ENCODE results near the gene MAT2A. TPM values are rescaled to one million over a fixed set of nuclear protein-coding genes. Genes with fewer than 3 reads are reported as not detected.

The MAT2A gene
- total RNA-seq, 4 donors from 2014 or later: 66.2 to 185 (median 142) TPM

DNA sequence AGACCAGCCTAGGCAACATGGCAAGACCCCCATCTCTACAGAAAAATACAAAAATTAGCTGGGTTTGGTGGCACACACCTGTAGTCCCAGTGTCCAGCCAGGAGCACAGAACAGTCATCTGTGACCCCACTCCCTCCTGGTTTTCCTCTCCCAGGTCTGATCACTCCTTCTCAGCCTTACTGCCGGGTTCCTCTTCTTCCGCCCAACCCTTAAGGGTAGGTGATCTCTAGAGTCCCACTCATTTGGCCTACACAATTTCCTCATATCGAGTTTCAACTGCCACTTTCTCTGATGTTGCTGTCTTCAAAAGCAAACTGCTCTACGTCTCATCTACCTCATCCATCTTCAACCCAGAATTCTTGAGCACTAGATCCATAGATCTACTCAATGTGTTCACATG lies 13.4 kb upstream of the MAT2A start:
- peaks cover 17 to 31% (median 20%) of the 10 kb centered on the region in 4 donors for H3K4me1 ChIP-seq
- H3K27me3 ChIP-seq: no peaks in the 10 kb centered on the region
- no peak overlapping the region for H3K4me3 ChIP-seq
- in situ Hi-C loops (cut with MboI; ENCODE audit: low pct_ligation_motif_present in 1 of 4, low pct_unique_long_range_greater_than_20kb in 1 of 4, low sequenced_read_pairs in 3 of 4): no loop called here
- WGBS, 2 donors (ENCODE audit: low coverage in 1 of 2): 79 to 87% methylated on average over 2 to 4 of the region's 4 CpGs
- intact Hi-C loops (cut with DNase I; ENCODE audit: low total_unique reads): no loop called here
- TF ChIP-seq EP300 (IDR thresholded peaks at IDR 0.05; ENCODE audit: low read depth): no peak
- TF ChIP-seq, protein P1, sequence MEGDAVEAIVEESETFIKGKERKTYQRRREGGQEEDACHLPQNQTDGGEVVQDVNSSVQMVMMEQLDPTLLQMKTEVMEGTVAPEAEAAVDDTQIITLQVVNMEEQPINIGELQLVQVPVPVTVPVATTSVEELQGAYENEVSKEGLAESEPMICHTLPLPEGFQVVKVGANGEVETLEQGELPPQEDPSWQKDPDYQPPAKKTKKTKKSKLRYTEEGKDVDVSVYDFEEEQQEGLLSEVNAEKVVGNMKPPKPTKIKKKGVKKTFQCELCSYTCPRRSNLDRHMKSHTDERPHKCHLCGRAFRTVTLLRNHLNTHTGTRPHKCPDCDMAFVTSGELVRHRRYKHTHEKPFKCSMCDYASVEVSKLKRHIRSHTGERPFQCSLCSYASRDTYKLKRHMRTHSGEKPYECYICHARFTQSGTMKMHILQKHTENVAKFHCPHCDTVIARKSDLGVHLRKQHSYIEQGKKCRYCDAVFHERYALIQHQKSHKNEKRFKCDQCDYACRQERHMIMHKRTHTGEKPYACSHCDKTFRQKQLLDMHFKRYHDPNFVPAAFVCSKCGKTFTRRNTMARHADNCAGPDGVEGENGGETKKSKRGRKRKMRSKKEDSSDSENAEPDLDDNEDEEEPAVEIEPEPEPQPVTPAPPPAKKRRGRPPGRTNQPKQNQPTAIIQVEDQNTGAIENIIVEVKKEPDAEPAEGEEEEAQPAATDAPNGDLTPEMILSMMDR (IDR thresholded peaks at IDR 0.05): no peak
- no peak for TF ChIP-seq POLR2A (IDR thresholded peaks at IDR 0.05)
- no peak for TF ChIP-seq POLR2AphosphoS5 (IDR thresholded peaks at IDR 0.05)
- H3K36me3 ChIP-seq: no peaks in the 10 kb centered on the region
- peak overlapping the region in 3 of 4 donors; percentile 23 to 78 (median 65) for H3K27ac ChIP-seq
- H3K9me3 ChIP-seq: no peaks in the 10 kb centered on the region
- DNase-seq: no peak

DNA sequence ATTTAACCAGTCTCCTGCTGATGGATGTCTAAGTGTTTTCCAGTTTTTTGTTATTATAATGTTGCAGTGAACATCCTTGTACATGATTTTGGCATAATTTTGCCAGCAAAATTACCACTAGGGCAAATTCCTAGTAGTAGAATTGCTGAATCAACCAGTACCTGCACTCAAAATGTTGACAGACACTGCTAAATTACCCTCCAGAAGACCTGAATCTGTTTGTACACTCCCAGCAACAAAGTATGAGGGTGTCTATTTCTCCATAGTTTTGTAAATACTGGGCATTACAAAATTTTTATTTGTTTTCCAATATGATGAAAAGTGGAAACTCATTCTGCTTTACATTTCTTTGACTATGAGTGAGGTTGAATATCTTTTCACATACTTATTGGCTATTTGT lies 11.2 kb upstream of the MAT2A start:
- intact Hi-C loops (cut with DNase I; ENCODE audit: low total_unique reads): no loop called here
- TF ChIP-seq POLR2A (IDR thresholded peaks at IDR 0.05): no peak

GRCh38 chr2:85528355-85528754 lies 10.6 kb upstream of the MAT2A start:
- Histone ChIP-seq H3K27me3 (no peaks in the 10 kb centered on the region), H3K4me1 (peaks cover 10 to 26% (median 17%) of the 10 kb centered on the region in 4 donors), H3K9me3 (no peaks in the 10 kb centered on the region), H3K36me3 (no peaks in the 10 kb centered on the region), H3K4me3 (no peak overlapping the region), H3K27ac (no peak overlapping the region)
- 98% methylated on average over 2 of the region's 2 CpGs; no CpG with 5 or more reads in 1 of the 2 donors for WGBS, 2 donors (ENCODE audit: low coverage in 1 of 2)
- intact Hi-C loops (cut with DNase I; ENCODE audit: low total_unique reads) (no loop called here), in situ Hi-C loops (cut with MboI; ENCODE audit: low pct_ligation_motif_present in 1 of 4, low pct_unique_long_range_greater_than_20kb in 1 of 4, low sequenced_read_pairs in 3 of 4) (no loop called here)
- DNase-seq: no peak
- TF ChIP-seq POLR2A (IDR thresholded peaks at IDR 0.05) (no peak), POLR2AphosphoS5 (IDR thresholded peaks at IDR 0.05) (no peak), EP300 (IDR thresholded peaks at IDR 0.05; ENCODE audit: low read depth) (no peak)

More for the DNA sequence above, 11.2 kb upstream of the MAT2A start:
- Histone ChIP-seq H3K36me3 (no peaks in the 10 kb centered on the region), H3K27ac (no peak overlapping the region), H3K4me1 (peaks cover 13 to 32% (median 20%) of the 10 kb centered on the region in 4 donors), H3K27me3 (no peaks in the 10 kb centered on the region), H3K9me3 (no peaks in the 10 kb centered on the region), H3K4me3 (no peak overlapping the region)
- in situ Hi-C loops (cut with MboI; ENCODE audit: low pct_ligation_motif_present in 1 of 4, low pct_unique_long_range_greater_than_20kb in 1 of 4, low sequenced_read_pairs in 3 of 4): no loop called here
- no peak for DNase-seq

DNA sequence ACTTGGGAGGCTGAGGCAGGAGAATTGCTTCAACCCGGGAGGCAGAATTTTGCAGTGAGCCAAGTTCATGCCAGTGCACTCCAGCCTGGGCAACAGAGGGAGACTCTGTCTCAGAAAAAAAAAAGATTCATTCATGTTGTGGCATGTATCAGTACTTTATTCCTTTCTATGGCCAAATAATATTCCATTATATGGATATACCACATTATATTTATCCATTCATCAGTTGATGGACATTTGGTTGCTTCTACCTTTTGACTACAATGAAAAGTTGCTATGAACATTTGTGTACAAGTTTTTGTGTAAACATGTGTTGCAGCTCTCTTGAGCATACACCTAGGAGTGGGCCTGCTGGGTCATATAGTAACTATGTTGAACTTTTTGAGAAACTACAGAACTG lies 9.2 kb upstream of the MAT2A start:
- no peaks in the 10 kb centered on the region for H3K27me3 ChIP-seq
- H3K36me3 ChIP-seq: no peaks in the 10 kb centered on the region
- no peaks in the 10 kb centered on the region for H3K9me3 ChIP-seq
- in situ Hi-C loops (cut with MboI; ENCODE audit: low pct_ligation_motif_present in 1 of 4, low pct_unique_long_range_greater_than_20kb in 1 of 4, low sequenced_read_pairs in 3 of 4): no loop called here
- no peak overlapping the region for H3K27ac ChIP-seq
- H3K4me3 ChIP-seq: no peak overlapping the region
- TF ChIP-seq EP300 (IDR thresholded peaks at IDR 0.05; ENCODE audit: low read depth) (no peak), POLR2AphosphoS5 (IDR thresholded peaks at IDR 0.05) (no peak), POLR2A (IDR thresholded peaks at IDR 0.05) (no peak)
- TF ChIP-seq, protein P1 (IDR thresholded peaks at IDR 0.05): no peak
- intact Hi-C loops (cut with DNase I; ENCODE audit: low total_unique reads): no loop called here
- no peak for DNase-seq
- 83 to 91% methylated on average over 1 of the region's 1 CpG for WGBS, 2 donors (ENCODE audit: low coverage in 1 of 2)
- peaks cover 3 to 22% (median 5%) of the 10 kb centered on the region in 4 donors for H3K4me1 ChIP-seq

DNA sequence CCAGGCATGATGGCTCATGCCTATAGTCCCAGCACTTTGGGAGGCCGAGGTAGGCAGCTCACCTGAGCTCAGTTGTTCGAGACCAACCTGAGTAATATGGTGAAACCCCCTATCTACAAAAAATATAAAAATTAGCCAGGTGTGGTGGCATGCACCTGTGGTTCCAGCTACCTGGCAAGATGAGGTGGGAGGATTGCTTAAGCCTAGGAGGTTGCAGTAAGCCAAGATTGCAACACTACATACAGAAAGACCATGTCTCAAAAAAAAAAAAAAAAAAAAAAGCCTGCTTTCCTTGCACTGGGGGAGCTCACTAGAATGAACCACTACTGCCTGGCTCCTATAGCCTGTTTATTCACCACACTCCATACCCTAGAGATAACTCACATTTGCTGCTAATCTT lies 7.4 kb upstream of the MAT2A start:
- TF ChIP-seq, protein P1 (IDR thresholded peaks at IDR 0.05): no peak
- no peak for TF ChIP-seq POLR2A (IDR thresholded peaks at IDR 0.05)
- no peak for TF ChIP-seq EP300 (IDR thresholded peaks at IDR 0.05; ENCODE audit: low read depth)
- no peak for TF ChIP-seq POLR2AphosphoS5 (IDR thresholded peaks at IDR 0.05)
- in situ Hi-C loops (cut with MboI; ENCODE audit: low pct_ligation_motif_present in 1 of 4, low pct_unique_long_range_greater_than_20kb in 1 of 4, low sequenced_read_pairs in 3 of 4): no loop called here
- Histone ChIP-seq H3K9me3 (no peaks in the 10 kb centered on the region), H3K27me3 (no peaks in the 10 kb centered on the region), H3K27ac (no peak overlapping the region), H3K4me1 (peaks cover 3 to 21% (median 4%) of the 10 kb centered on the region in 4 donors), H3K4me3 (no peak overlapping the region), H3K36me3 (no peaks in the 10 kb centered on the region)
- no peak for DNase-seq
- 44 to 60% methylated on average over 1 to 2 of the region's 2 CpGs for WGBS, 2 donors (ENCODE audit: low coverage in 1 of 2)
- intact Hi-C loops (cut with DNase I; ENCODE audit: low total_unique reads): no loop called here
